Activated CD8-positive, alpha-beta memory T cell treated with anti-CD3 and anti-CD28 coated beads for 24 hours (primary cell): ENCODE data around the gene CLEC17A.
"Not testable (repeated sequence)": the region's sequence is repeated elsewhere in the genome, so short reads cannot be mapped to it uniquely, and the experiment has no call there.

Experiments
- DNase-seq: peaks from one replicate; pipeline ENCODE4 v3.0.0-alpha.2; 2020

CLEC17A gene, protein sequence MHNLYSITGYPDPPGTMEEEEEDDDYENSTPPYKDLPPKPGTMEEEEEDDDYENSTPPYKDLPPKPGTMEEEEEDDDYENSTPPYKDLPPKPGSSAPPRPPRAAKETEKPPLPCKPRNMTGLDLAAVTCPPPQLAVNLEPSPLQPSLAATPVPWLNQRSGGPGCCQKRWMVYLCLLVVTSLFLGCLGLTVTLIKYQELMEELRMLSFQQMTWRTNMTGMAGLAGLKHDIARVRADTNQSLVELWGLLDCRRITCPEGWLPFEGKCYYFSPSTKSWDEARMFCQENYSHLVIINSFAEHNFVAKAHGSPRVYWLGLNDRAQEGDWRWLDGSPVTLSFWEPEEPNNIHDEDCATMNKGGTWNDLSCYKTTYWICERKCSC

DNA sequence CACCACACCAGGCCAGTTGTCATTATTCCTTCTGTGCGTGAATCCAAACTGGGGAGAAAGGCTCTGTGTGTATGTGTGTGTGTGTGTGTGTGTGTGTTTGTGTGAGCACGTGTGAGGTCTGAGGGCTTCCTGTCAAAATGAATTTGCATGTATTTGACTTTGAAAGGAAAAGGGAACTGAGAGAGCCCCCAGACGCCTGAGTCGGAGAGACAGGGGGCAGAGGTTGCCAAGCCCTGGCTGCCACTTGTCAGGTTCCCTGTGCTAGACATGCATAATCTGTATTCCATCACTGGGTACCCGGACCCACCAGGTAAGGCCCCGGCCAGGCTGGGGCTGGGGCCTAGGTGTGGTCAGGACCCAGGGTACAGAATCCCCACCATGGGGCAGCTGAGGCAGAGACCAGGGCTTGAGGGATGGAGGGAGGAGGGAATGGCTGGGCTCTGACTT lies at the start of gene CLEC17A:
Gene CLEC17A, plus strand, starts transcription at position 191 of the 447 bp plus-strand sequence. Its CDS starts 77 bp downstream, at position 268.
- no peak for DNase-seq

DNA sequence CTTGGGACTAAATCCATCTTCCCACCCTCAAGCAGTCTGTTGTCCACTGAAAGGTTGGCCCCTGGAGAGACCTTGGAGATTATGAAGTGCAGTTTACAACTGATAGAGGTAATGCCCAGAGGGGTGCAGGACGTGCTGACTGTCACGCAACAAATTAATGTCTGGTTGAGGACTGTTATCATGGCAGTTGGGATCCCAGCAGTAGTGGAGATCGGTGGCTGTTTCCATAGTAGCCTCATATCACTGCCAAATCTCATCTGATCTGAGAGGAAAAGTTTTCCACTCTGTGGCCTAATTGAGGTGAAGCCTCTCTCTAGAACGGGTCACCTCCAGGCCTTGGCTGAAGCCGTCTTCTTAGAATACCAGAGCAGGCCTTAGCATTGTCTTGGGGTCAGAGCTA lies 49.4 kb upstream of the CLEC17A start:
- no peak for DNase-seq

DNA sequence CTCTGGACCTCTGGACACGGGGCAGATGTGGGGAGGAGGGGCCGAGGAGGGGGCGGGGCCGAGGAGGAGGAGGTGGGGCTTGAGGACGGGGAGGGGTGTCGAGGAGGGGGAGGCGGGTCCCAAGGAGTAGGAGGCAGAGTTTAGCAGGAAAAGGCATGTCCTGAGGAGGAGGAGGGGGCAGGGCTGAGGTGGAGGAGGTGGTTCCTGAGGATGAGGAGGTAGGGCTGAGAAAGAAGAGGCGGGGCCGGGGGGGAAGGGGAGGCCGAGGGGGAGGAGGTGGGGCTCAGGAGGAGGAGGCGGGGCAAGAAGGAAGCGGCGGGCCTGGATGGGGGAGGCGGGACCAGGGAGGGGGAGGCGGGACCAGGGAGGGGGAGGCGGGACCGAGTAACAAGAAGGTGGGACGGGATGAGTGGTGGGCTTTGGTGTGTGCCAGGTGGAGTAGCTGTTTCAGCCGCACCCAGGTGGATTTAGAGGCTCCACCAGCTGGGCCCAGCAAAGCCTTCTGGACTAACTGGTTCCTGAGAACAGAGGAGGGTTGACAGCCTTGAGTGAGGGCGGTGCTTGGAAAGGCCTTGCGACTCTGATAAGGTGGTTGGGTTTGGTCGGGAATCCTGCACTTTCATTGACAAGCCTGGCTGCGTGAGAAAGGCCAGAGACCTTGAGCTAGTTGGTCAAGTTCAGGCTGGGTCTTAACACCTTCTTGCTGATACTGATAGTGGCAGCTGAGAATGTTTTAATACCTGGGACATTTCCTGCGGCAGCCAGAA lies 45.8 kb upstream of the CLEC17A start:
- DNase-seq = peak; percentile 66

DNA sequence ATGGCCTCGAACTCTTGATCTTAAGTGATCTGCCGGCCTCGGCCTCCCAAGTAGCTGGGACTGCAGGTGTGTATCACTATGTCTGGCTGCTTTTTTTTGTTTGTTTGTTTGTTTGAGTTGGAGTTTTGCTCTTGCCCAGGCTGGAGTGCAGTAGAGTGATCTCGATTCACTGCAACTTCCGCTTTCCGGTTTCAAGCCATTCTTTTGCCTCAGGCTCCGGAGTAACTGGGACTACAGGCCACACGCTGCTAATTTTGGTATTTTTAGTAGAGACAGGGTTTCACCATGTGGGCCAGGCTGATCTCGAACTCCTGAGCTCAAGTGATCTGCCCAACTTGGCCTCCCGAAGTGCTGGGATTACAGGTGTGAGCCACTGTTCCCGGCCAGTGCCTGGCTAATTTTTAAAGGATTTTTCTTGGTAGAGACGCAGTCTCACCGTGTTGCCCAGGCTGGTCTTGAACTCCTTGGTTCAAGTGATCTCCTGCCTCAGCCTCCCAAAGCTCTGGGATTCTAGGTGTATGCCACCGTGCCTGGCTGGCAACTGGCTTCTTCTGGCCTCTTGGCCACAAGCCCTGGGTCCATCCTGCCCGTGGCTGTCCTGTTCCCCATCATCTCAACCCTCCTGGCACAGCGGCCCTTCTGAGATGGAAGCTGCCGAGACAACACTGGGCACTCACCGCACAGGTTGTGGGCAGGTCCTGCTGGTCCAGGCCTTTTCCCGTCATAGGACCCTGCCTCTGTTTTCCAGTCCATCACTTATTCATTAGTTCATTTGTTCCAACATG lies 42.0 kb upstream of the CLEC17A start:
- no peak for DNase-seq

DNA sequence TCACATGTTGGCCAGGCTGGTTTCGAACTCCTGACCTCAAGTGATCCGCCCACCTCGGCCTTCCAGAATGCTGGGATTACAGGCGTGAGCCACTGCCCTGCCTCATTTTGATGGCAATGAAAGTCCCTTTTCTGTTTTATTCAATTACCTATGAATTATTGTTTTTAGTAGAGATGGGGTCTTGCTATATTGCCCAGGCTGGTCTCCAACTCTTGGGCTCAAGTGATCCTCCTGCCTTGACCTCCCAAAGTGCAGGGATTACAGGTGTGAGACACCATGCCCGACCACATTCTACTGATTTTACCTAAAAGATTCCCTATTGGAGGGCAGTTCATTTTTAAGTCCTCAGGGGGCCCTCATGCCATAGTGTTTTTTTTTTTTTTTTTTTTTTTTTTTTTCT lies 40.9 kb upstream of the CLEC17A start:
- DNase-seq = not testable (repeated sequence)

DNA sequence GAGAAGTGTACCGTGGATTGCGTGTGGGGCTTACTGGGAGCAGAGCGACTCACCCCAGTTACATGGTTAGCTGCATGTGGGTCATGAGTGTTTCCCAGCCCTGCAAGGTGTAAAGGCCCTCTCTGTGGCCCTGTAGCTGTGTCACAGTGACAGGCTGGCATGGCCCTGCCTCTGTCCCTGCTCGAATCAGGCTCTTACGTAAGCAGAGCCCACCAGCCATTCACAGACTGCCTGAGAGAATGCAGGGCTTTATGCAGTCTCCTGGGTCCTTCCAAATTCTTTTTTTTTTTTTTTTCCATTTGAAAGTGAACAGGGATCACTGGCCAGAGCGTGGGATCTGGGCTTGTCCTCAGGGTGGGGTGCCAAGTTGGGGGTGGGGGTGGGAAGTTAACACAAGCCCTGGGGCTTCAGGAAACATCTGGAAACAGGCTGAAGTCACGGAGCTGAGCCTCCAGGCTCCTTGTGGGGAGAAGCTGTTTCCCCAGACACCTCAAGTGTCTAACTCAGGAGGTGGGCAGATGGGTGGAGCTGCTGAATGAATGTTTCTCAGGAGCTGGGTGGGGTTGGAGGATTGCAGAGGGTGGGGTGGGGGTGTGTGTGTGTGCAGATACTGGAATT lies 40.1 kb upstream of the CLEC17A start:
- no peak for DNase-seq

DNA sequence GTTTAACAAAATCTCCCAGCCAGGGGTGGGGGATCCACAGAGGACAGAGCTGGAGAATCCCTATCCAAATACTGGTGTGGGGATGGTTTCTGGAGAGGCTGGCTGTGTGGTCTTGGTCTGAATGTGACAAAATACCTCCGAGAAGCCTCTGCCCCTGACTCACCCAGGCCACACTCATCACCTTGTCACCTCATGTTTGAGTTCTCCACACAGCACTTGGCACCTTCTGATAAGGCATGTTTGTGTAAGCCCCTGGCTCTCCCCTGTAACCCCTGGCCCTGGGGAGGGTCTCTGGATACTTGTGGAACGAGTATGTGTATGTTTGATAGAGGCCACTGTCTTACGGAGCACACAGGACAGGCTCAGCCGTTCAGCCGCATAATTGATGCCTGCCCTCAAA lies 38.8 kb upstream of the CLEC17A start:
- DNase-seq = no peak

DNA sequence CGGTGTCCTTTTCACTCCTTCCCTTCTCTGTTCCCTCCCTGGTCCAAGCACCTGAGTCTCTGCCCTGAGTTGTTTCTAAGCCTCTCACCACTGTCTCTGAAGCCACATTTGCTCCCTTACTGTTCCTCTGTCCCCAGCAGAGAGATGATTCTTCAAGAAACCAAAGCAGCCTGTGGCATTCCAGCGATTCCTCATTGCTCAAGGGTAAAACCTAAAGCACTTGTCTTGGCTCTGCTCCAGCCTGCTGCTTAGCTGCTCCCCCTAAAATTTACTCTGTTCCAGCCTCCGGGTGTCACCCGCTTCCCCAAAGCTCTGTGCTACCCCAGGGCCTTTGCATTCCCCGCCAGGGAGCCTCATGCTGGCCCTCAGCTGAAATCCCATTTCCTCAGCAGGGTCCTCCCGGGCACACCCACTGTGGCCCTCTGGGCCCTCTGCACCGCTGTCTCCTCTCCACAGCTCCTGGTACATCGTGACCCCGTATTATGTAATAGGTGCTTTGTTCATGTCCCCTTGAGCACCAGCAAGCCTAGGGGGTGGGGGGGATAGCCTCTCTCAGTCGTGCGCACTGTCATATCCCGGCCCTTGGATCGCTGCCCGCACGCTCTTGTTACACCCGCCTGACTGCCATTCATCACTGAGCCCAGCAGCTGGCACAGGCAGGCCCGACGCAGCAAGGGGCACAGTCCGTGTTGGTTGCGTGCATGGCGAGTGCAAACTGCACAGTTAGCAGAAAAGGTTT lies 37.7 kb upstream of the CLEC17A start:
- no peak for DNase-seq

DNA sequence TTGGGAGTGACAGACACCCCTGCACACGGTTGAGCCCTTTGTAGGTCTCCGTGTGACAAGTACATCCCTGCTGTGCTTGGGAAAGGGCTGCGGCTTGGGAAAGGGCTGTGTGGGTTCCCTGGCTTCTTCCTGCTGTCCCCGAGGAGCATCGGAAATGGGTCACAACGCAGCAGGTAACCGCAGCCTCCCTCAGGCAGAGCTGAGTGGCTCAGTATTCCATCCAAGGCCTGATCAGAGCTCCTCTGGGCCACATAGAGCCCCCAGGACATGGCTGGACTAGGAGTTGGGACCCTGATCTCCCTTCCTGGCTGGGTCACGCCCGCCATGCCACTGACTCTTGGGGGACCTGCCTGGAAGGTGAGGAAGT lies 37.2 kb upstream of the CLEC17A start:
- no peak for DNase-seq

DNA sequence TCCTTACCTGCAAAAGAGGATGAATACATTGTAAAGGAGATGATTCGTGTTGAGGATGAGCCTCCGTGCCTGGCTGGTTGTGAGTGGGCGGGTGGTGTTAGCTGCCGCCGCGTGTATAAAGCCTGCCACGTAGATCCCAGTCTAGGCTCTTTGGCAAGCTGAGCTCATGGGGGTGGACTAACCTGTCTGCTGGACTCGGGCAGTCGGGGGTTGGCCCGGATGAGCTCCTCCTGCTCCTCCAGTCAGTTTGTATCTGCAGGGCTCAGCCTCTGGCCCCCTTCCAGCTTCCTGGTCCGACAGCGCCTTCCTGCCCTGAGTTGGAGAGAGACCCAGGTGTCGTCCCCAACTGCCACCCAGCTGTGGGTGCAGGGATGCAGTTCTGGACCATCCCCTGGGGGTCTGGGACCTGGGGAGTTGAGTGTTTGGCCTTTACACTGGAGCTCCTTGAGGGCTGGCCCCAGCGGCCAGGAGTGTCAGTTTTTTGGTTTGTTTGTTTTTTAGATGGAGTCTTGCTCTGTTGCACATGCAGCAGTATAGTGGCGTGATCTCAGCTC lies 32.6 kb upstream of the CLEC17A start:
- no peak for DNase-seq

DNA sequence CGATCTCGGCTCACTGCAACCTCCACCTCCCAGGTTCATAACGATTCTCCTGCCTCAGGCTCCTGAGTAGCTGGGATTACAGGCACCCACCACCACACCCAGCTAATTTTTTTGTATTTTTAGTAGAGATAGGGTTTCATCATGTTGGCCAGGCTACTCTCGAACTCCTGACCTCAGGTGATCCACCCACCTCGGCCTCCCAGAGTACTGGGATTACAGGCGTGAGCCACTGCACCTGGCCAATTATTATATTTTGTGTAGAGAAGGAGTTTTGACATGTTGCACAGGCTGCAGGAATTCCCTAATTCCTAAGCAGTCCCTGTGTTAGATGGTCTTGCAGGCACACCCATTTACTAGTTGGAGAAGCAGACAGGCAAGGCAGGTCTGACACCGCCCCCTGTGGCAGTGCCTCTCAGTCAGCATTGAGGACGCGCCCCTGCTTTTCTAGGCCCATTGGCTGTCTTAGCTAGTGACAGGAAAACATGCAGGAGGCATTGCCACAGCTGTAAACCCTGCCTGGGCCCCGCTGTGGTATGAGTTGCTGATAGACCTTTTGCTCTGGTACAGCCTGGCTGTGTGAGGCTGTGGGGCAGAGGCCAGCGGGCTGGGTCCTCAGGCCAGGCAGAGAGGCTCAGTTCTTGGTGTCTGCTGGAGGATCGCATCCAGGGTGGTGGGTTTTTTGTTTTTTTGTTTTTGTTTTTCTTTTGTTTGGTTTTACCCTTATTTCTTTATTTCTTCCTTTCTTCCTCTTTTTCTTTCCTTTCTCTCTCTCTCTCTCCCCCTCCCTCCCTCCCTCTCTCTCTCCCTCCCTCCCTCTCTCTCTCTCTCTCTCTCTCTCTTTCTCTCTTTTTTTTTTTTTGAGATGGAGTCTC lies 31.5 kb upstream of the CLEC17A start:
- DNase-seq = peak; percentile 83

DNA sequence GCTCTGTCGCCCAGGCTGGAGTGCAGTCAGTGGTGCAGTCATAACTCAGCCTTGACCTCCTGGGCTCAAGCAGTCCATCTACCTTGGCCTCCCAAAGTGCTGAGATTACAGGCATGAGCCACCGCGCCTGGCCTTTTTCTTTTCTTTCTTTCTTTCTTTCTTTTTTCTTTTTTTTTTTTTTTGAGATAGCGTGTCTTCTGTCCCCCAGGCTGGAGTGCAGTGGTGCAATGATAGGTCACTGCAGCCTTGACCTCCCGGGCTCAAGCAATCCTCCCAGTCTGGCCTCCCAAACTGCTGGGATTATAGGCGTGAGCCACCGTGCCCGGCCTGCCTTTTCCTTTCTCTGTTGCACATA lies 30.9 kb upstream of the CLEC17A start:
- DNase-seq = not testable (repeated sequence)

DNA sequence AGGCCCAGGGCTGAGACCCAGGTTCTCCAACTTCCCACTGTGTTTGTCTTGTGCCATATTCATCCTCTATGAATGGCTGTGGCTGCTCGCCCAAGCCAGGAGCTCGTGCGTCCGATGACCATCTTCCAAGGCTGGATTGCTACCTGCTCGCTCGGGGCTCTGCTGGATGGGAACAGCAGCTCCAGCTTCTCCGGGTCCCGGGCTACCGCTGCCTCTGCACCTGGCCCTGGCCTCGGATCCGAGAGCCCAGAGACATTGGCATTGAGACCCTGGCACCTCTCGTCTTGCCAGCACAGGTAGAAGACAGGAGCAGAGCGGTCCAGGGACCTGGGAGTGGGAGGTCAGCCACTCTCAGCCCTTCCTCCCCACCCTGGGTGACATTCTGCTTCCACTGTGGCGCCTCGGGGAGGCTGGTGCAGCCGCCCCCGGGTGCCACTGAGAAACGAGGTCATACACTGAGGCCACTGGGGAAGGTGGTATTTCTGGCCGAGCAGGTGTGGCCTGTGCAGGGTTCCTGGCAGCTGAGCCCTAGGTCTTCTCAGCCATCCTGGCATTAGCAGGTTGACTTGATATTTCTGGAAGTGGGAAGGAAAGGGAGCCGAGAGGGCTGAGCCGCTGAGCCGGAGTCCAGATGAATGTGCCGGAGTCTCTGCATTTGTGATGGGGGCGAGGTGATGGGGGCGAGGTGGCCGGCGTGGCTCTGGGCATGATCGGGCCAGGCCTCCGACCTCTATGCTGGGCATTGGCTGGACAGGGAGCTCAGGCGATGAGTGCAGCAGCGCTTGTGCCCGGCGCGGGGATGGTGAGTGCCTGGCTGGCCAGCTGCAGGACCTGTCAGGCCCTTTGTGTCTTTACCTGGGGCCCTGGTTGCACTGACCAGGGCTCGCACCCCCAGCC lies 29.6 kb upstream of the CLEC17A start:
- DNase-seq = no peak

DNA sequence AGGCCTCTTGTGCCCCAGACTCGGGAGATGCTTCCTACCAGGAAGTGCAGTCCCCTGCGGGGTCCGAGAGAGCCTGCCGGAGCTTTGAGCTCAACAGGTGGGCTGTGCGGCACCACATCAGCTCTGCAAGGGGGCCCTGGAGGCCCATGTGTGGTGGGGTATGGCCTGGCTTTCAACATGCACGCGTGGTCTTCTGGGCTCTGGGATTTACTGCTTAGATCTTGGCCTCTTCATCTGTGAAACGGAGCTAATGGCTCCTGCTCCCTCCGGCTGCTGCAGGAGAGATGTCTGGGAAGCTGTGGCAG lies 29.0 kb upstream of the CLEC17A start:
- no peak for DNase-seq

DNA sequence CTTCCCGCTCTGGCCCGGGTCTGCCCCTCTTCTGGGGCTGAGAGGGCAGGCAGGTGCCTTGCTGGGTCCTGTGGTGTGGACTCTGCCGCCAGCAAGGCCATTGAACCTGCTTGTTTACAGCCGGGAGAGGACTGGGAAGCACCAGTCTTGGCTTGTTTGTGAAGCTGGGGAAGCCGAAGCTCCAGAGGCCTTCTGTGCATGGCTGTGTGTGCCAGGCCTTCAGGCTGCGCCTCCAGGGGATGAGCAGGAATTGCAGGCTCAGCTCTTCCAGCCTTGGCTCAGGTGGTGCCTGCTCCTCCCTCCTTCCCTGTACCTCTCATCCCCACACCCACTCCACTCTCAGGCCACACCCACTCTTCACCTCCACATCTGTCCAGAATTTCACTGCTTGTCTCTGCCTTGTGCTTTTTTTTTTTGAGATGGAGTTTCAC lies 28.5 kb upstream of the CLEC17A start:
- DNase-seq = no peak

DNA sequence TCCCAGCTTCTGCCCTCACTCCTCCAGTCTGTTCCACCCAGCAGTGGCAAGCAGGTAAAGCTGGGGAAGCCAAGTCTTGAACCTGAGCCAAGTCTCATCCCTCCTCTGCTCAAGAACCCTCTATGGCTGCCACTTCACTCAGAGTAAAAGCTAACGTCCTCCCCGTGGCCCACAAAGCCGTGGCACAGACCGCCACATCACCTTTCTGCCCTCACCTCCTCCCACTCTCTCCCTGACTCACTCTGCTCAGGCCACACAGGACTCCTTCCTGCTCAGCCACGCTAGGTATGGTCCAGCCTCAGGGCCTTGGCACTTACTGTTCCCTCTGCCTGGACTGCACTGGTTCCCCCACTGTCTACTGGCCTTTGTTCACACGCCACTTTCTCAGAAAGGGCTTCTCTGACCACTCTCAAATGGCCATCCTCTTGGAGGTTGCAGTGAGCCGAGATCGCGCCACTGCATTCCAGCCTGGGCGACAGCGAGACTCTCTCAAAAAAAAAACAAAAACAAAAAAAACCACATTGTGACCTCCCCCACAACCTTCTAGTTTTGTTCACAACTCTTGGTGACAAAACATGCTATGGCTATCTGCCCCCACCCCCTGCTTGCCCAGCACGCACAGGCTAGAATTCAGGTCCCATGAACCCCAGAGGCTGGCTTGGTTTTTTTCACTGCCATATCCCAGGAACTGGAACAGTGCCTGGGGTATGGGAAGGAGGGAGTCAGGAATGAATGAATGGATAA lies 26.8 kb upstream of the CLEC17A start:
- no peak for DNase-seq

DNA sequence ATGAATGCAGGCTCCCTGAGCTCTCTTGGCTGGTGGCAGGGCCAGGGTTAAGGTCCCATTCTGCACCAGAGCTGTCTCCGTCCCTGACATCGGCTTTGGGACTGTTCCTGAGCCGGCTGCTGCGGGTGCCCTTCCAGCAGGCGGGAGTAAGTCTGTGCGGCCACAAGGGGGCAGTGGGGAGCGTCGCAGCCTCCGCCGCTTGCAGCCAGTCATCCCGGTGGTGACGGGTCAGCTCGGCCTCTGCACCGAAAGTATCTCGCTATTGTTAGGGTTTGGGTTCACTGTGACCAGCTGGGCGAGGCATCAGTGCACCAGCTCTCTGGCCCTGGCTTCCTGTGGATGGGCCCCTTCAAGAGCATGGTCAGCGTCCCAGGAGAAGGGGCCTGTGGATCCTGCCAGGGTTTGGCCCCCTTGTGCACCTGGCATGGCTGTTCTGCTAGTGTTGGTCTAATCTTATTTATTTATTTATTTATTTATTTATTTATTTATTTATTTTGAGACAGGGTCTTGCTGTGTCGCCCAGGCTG lies 26.2 kb upstream of the CLEC17A start:
- DNase-seq = peak; percentile 89

DNA sequence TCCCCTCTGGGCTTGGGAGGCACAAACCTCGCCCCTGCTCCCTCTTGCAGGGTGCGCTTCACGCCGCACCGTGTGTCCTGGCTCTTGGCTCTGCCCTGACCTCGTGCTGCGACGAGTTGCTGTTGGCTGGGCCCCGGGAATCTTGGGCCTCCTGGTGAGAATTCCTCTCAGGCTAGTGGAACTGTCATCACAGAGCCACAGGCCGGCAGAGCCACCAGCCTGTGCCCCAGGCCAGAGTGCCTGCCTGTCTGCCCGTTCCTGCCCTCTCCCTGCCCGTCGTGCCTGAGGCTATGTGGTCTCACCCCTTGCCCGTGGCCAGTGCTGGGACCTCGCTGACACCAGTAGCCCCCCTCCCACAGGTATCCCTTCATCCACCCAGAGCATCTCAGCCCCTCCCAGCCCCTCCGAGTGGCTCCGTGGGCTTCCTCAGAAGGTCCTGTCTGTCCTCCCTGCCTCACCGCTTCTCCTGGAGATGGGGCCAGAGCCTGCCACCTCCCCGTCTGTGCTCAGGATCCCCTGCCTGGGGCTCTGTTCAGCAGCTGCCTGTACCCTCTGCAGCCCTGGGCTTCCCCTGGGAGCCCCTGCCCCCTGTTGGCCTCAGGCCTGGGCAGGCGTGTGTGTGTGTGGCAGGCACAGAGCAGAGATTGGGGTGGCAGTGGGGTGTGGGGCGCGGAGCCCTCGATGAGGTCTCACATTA lies 24.4 kb upstream of the CLEC17A start:
- DNase-seq = no peak
